SK-N-SH (cell line): ENCODE data around the gene CERKL.

ENCODE experiments used
- CTCF ChIP-seq: fragments of 200-600 bp; sonication (generic); IDR thresholded peaks from 2 replicates; pipeline ENCODE4 v1.6.1; 2017; ENCODE audit warnings: antibody characterized with exemption, mild to moderate bottlenecking, moderate library complexity
- EP300 ChIP-seq, 2 experiments: IDR thresholded peaks; 2 replicates each; pipeline versions ENCODE4 v1.4.0 to v1.6.1; 2012; ENCODE audit warnings: borderline replicate concordance in 1 of 2, low read depth in 1 of 2, low read length in 1 of 2
- POLR2AphosphoS5 ChIP-seq: IDR thresholded peaks from 2 replicates; pipeline ENCODE4 v1.6.1; 2012; ENCODE audit warnings: low read depth, low read length

- TF ChIP-seq CTCF (no peak), EP300 (IDR thresholded peaks at IDR 0.05; ENCODE audit: borderline replicate concordance in 1 of 2, low read depth in 1 of 2, low read length in 1 of 2) (no peak), POLR2AphosphoS5 (no peak)
These were observed 474 bp upstream of the CERKL start for GRCh38 chr2:181657379-181657778.
